Measurements from ENCODE around the gene ADPRHL1.
"Not testable (repeated sequence)": the region's sequence is repeated elsewhere in the genome, so short reads cannot be mapped to it uniquely, and the experiment has no call there.

Gene ADPRHL1

GRCh38 chr13:113477724-113478123, 24.4 kb upstream of the ADPRHL1 start:
- no peak for DNase-seq (ENCODE audit: low spot score)

- DNase-seq (ENCODE audit: low spot score): no peak
Measured at GRCh38 chr13:113476811-113477210, 23.5 kb upstream of the ADPRHL1 start.

- no peak for DNase-seq (ENCODE audit: low spot score)
Measured at GRCh38 chr13:113475911-113476310, 22.6 kb upstream of the ADPRHL1 start.

GRCh38 chr13:113475280-113475679, 22.0 kb upstream of the ADPRHL1 start:
- DNase-seq (ENCODE audit: low spot score): no peak

GRCh38 chr13:113474179-113474578, 20.9 kb upstream of the ADPRHL1 start:
- DNase-seq (ENCODE audit: low spot score): no peak

GRCh38 chr13:113472355-113473025, 19.2 kb upstream of the ADPRHL1 start:
- DNase-seq (ENCODE audit: low spot score): no peak

GRCh38 chr13:113471844-113472243, 18.6 kb upstream of the ADPRHL1 start:
- no peak for DNase-seq (ENCODE audit: low spot score)

- DNase-seq (ENCODE audit: low spot score): not testable (repeated sequence)
Measured at GRCh38 chr13:113470635-113471163, 17.4 kb upstream of the ADPRHL1 start.

GRCh38 chr13:113470073-113470472, 16.8 kb upstream of the ADPRHL1 start:
- DNase-seq (ENCODE audit: low spot score): no peak

GRCh38 chr13:113469582-113469981, 16.3 kb upstream of the ADPRHL1 start:
- no peak for DNase-seq (ENCODE audit: low spot score)

GRCh38 chr13:113468472-113469201, 15.3 kb upstream of the ADPRHL1 start:
- DNase-seq (ENCODE audit: low spot score): no peak

- DNase-seq (ENCODE audit: low spot score): no peak
Measured at GRCh38 chr13:113468029-113468428, 14.7 kb upstream of the ADPRHL1 start.

GRCh38 chr13:113466383-113466782, 13.1 kb upstream of the ADPRHL1 start:
- DNase-seq (ENCODE audit: low spot score): no peak

- no peak for DNase-seq (ENCODE audit: low spot score)
Measured at GRCh38 chr13:113465300-113465699, 12.0 kb upstream of the ADPRHL1 start.

GRCh38 chr13:113464476-113464875, 11.2 kb upstream of the ADPRHL1 start:
- DNase-seq (ENCODE audit: low spot score): no peak

- DNase-seq (ENCODE audit: low spot score): no peak
Measured at GRCh38 chr13:113461022-113461751, 7.9 kb upstream of the ADPRHL1 start.

- DNase-seq (ENCODE audit: low spot score): no peak
Measured at GRCh38 chr13:113460599-113460998, 7.3 kb upstream of the ADPRHL1 start.

GRCh38 chr13:113460064-113460555, 6.8 kb upstream of the ADPRHL1 start:
- DNase-seq (ENCODE audit: low spot score): no peak

- no peak for DNase-seq (ENCODE audit: low spot score)
Measured at GRCh38 chr13:113458253-113459065, 5.2 kb upstream of the ADPRHL1 start.

- DNase-seq (ENCODE audit: low spot score): no peak
Measured at GRCh38 chr13:113457510-113457909, 4.2 kb upstream of the ADPRHL1 start.

- no peak for DNase-seq (ENCODE audit: low spot score)
Measured at GRCh38 chr13:113456116-113456702, 2.9 kb upstream of the ADPRHL1 start.

Data from putamen (tissue), 1 donor.